ENCODE measurements around the gene PIGBOS1. TPM values are rescaled to one million over a fixed set of nuclear protein-coding genes. Genes with fewer than 3 reads are reported as not detected.

Gene PIGBOS1
- polyA plus RNA-seq, 1 of the 3 experiments (the other 2 are of a cell fraction): 18.2 TPM

DNA sequence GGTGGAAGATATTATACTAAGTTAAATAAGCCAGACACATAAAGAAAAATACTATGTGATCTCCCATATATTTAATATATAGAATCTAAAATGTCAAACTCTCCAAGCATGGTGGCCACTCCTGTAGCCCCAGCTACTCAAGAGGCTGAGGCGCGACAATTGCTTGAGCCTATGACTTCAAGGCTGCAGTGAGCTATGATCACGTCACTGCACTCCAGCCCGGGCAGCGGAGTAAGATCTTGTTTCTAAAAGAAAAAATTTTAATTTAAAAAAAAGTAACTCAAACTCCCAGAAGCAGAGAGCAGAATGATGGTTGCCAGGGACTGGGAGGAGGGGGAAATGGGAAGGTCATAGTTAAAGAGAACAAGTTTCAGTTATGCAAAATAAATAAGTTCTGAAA, 42.6 kb downstream of the PIGBOS1 start:
- Histone ChIP-seq H3F3A (replicated peaks; ENCODE audit: insufficient read depth) (peaks cover 5% of the 10 kb centered on the region), H3K9ac (no peak overlapping the region), H3K36me3 (replicated peaks in 1 of 2; ENCODE audit: control insufficient read depth in 1 of 2, insufficient read depth in 2 of 2, low read length in 1 of 2) (peaks cover 0 to 3% of the 10 kb centered on the region in 2 experiments), H2AFZ (ENCODE audit: low read depth) (no peak overlapping the region), H3K27me3 (ENCODE audit: insufficient read depth) (no peaks in the 10 kb centered on the region), H3K9me2 (no peaks in the 10 kb centered on the region), H3K27ac (ENCODE audit: low read depth in 2 of 2, low read length in 1 of 2) (no peak overlapping the region), H3K4me2 (no peak overlapping the region), H3K9me3 (no peaks in the 10 kb centered on the region), H3K79me2 (ENCODE audit: insufficient read depth) (no peaks in the 10 kb centered on the region), H3K4me3 (ENCODE audit: low read depth in 2 of 2, low read length in 1 of 2) (no peak overlapping the region), H4K20me1 (ENCODE audit: insufficient read depth) (no peaks in the 10 kb centered on the region), H3K4me1 (ENCODE audit: control insufficient read depth in 1 of 2, insufficient read depth in 2 of 2, low read depth in 1 of 2, low read length in 1 of 2) (peaks cover 0 to 2% of the 10 kb centered on the region in 2 experiments; a peak in 1 of 4 replicates)
- ChIA-PET POLR2A (no interaction called here), CTCF (interaction anchor here (1.3 kb wide), 1 partner anchor 38 kb away, joined by 4 read pairs; no protein-coding TSS in a partner anchor)
- WGBS (ENCODE audit: low lambda C conversion rate): 98% methylated on average over 5 of the region's 5 CpGs
- TF ChIP-seq, protein P1, sequence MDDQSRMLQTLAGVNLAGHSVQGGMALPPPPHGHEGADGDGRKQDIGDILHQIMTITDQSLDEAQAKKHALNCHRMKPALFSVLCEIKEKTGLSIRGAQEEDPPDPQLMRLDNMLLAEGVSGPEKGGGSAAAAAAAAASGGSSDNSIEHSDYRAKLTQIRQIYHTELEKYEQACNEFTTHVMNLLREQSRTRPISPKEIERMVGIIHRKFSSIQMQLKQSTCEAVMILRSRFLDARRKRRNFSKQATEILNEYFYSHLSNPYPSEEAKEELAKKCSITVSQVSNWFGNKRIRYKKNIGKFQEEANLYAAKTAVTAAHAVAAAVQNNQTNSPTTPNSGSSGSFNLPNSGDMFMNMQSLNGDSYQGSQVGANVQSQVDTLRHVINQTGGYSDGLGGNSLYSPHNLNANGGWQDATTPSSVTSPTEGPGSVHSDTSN (IDR thresholded peaks at IDR 0.05): no peak
- TF ChIP-seq GATA2 (CRISPR knock-in tag; IDR thresholded peaks at IDR 0.05) (no peak), IRF3 (IDR thresholded peaks at IDR 0.05; ENCODE audit: low read depth, low read length) (no peak), TAF1 (IDR thresholded peaks at IDR 0.05; ENCODE audit: borderline replicate concordance, low read depth, low read length) (no peak), SMC3 (IDR thresholded peaks at IDR 0.05; ENCODE audit: low read depth, low read length) (no peak), EZH2phosphoT487 (IDR thresholded peaks at IDR 0.05; ENCODE audit: borderline replicate concordance, low read depth) (no peak), RAD21 (IDR thresholded peaks at IDR 0.05; ENCODE audit: low read length) (no peak), FOXM1 (IDR thresholded peaks at IDR 0.05; ENCODE audit: low read depth) (no peak), ELF1 (IDR thresholded peaks at IDR 0.05) (no peak), CHD2 (IDR thresholded peaks at IDR 0.05; ENCODE audit: low read length, partially characterized antibody) (no peak), SIN3A (IDR thresholded peaks at IDR 0.05; ENCODE audit: borderline replicate concordance, low read depth, low read length) (no peak)
- TF ChIP-seq, protein P2, sequence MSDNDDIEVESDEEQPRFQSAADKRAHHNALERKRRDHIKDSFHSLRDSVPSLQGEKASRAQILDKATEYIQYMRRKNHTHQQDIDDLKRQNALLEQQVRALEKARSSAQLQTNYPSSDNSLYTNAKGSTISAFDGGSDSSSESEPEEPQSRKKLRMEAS (IDR thresholded peaks at IDR 0.05; ENCODE audit: low read depth): no peak
- no peak for DNase-seq

- Histone ChIP-seq H3K27me3 (ENCODE audit: insufficient read depth) (no peaks in the 10 kb centered on the region), H4K20me1 (ENCODE audit: insufficient read depth) (no peaks in the 10 kb centered on the region), H3K9me2 (no peaks in the 10 kb centered on the region), H3K79me2 (ENCODE audit: insufficient read depth) (no peaks in the 10 kb centered on the region), H3K27ac (ENCODE audit: low read depth in 2 of 2, low read length in 1 of 2) (peak overlapping the region in 1 of 2 experiments; percentile 20; a peak in 1 of 4 replicates), H3K4me2 (no peak overlapping the region), H3K4me3 (ENCODE audit: low read depth in 2 of 2, low read length in 1 of 2) (no peak overlapping the region), H3K9me3 (no peaks in the 10 kb centered on the region), H3K9ac (no peak overlapping the region), H3K4me1 (ENCODE audit: control insufficient read depth in 1 of 2, insufficient read depth in 2 of 2, low read depth in 1 of 2, low read length in 1 of 2) (peaks cover 12 to 20% of the 10 kb centered on the region in 2 experiments), H3F3A (replicated peaks; ENCODE audit: insufficient read depth) (peaks cover 2% of the 10 kb centered on the region), H3K36me3 (replicated peaks in 1 of 2; ENCODE audit: control insufficient read depth in 1 of 2, insufficient read depth in 2 of 2, low read length in 1 of 2) (peaks cover 0 to 3% of the 10 kb centered on the region in 2 experiments), H2AFZ (ENCODE audit: low read depth) (no peak overlapping the region)
- peak; percentile 24 for DNase-seq
- no peak for TF ChIP-seq RCOR1 (IDR thresholded peaks at IDR 0.05; ENCODE audit: low read length)
- 0 out of 2 replicates have a peak, but pooled peaks have one; percentile 23 for TF ChIP-seq MXI1 (IDR thresholded peaks at IDR 0.05; ENCODE audit: low read depth, low read length)
- TF ChIP-seq FOXJ3 (CRISPR knock-in tag; IDR thresholded peaks at IDR 0.05): no peak
- TF ChIP-seq, protein P3, sequence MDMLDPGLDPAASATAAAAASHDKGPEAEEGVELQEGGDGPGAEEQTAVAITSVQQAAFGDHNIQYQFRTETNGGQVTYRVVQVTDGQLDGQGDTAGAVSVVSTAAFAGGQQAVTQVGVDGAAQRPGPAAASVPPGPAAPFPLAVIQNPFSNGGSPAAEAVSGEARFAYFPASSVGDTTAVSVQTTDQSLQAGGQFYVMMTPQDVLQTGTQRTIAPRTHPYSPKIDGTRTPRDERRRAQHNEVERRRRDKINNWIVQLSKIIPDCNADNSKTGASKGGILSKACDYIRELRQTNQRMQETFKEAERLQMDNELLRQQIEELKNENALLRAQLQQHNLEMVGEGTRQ (IDR thresholded peaks at IDR 0.05; ENCODE audit: borderline replicate concordance, low read depth, low read length): no peak
- 87% methylated on average over 6 of the region's 6 CpGs for WGBS (ENCODE audit: low lambda C conversion rate)
- CTCF ChIA-PET: interaction anchor here (1.6 to 2.1 kb wide), 2 partner anchors 20 to 52 kb away, joined by 4 read pairs; no protein-coding TSS in a partner anchor
- POLR2A ChIA-PET: no interaction called here
These were observed 48.6 kb downstream of the PIGBOS1 start for GRCh38 chr15:55270291-55270690.
